Measurements from ENCODE around the gene CHKB. TPM values are rescaled to one million over a fixed set of nuclear protein-coding genes. Genes with fewer than 3 reads are reported as not detected.
"Not testable (repeated sequence)": the region's sequence is repeated elsewhere in the genome, so short reads cannot be mapped to it uniquely, and the experiment has no call there.

The CHKB gene
- total RNA-seq, 1 donor from 2014 or later, result 94.6 TPM

- Mint-ChIP-seq H3K4me3 (ENCODE audit: unreplicated experiment) (no peak overlapping the region), H3K27ac (ENCODE audit: unreplicated experiment) (peak overlapping the region; percentile 44), H3K4me1 (ENCODE audit: unreplicated experiment) (peaks cover 11% of the 10 kb centered on the region), H3K9me3 (ENCODE audit: unreplicated experiment) (no peaks in the 10 kb centered on the region), H3K36me3 (ENCODE audit: low read depth, unreplicated experiment) (no peaks in the 10 kb centered on the region), H3K27me3 (ENCODE audit: unreplicated experiment) (peaks cover 2% of the 10 kb centered on the region)
- DNase-seq (ENCODE audit: low spot score), result no peak
- no peak for TF ChIP-seq CTCF (IDR thresholded peaks at IDR 0.05; ENCODE audit: unreplicated experiment)
Observed at GRCh38 chr22:50537765-50538164, 44.9 kb downstream of the CHKB start.

GRCh38 chr22:50536226-50536625, 46.4 kb downstream of the CHKB start:
- Mint-ChIP-seq H3K36me3 (ENCODE audit: low read depth, unreplicated experiment) (no peaks in the 10 kb centered on the region), H3K4me3 (ENCODE audit: unreplicated experiment) (no peak overlapping the region), H3K27ac (ENCODE audit: unreplicated experiment) (no peak overlapping the region), H3K4me1 (ENCODE audit: unreplicated experiment) (peaks cover 15% of the 10 kb centered on the region), H3K27me3 (ENCODE audit: unreplicated experiment) (peaks cover 6% of the 10 kb centered on the region), H3K9me3 (ENCODE audit: unreplicated experiment) (no peaks in the 10 kb centered on the region)
- DNase-seq (ENCODE audit: low spot score), result no peak
- TF ChIP-seq CTCF (IDR thresholded peaks at IDR 0.05; ENCODE audit: unreplicated experiment), result no peak

- TF ChIP-seq CTCF (IDR thresholded peaks at IDR 0.05; ENCODE audit: unreplicated experiment), result no peak
- peaks cover 15% of the 10 kb centered on the region for H3K4me1 Mint-ChIP-seq (ENCODE audit: unreplicated experiment)
- no peak overlapping the region for H3K27ac Mint-ChIP-seq (ENCODE audit: unreplicated experiment)
- H3K9me3 Mint-ChIP-seq (ENCODE audit: unreplicated experiment), result no peaks in the 10 kb centered on the region
- peaks cover 8% of the 10 kb centered on the region for H3K27me3 Mint-ChIP-seq (ENCODE audit: unreplicated experiment)
- no peak overlapping the region for H3K4me3 Mint-ChIP-seq (ENCODE audit: unreplicated experiment)
- no peaks in the 10 kb centered on the region for H3K36me3 Mint-ChIP-seq (ENCODE audit: low read depth, unreplicated experiment)
- no peak for DNase-seq (ENCODE audit: low spot score)
Observed at GRCh38 chr22:50535113-50535512, 47.5 kb downstream of the CHKB start.

GRCh38 chr22:50533856-50534711, 48.6 kb downstream of the CHKB start:
- peaks cover 11% of the 10 kb centered on the region for H3K27me3 Mint-ChIP-seq (ENCODE audit: unreplicated experiment)
- not testable (repeated sequence) for H3K9me3 Mint-ChIP-seq (ENCODE audit: unreplicated experiment); DNase-seq (ENCODE audit: low spot score); H3K36me3 Mint-ChIP-seq (ENCODE audit: low read depth, unreplicated experiment); H3K4me3 Mint-ChIP-seq (ENCODE audit: unreplicated experiment); H3K27ac Mint-ChIP-seq (ENCODE audit: unreplicated experiment)
- peaks cover 15% of the 10 kb centered on the region for H3K4me1 Mint-ChIP-seq (ENCODE audit: unreplicated experiment)

GRCh38 chr22:50532824-50533796, 49.5 kb downstream of the CHKB start:
- Mint-ChIP-seq H3K36me3 (ENCODE audit: low read depth, unreplicated experiment) (no peaks in the 10 kb centered on the region), H3K9me3 (ENCODE audit: unreplicated experiment) (no peaks in the 10 kb centered on the region), H3K27me3 (ENCODE audit: unreplicated experiment) (peaks cover 20% of the 10 kb centered on the region), H3K4me3 (ENCODE audit: unreplicated experiment) (peak overlapping the region; percentile 77), H3K27ac (ENCODE audit: unreplicated experiment) (peak overlapping the region; percentile 66), H3K4me1 (ENCODE audit: unreplicated experiment) (peaks cover 12% of the 10 kb centered on the region)
- no peak for DNase-seq (ENCODE audit: low spot score)
- no peak for TF ChIP-seq CTCF (IDR thresholded peaks at IDR 0.05; ENCODE audit: unreplicated experiment)

All from endothelial cell (in vitro differentiated cells).